ENCODE data around the gene DEPP1.

DEPP1 gene

GRCh38 chr10:44993226-44993921 is 14.8 kb upstream of the DEPP1 start:
- DNase-seq, result no peak

- no peak for DNase-seq
Measured at GRCh38 chr10:44992732-44993225, 14.2 kb upstream of the DEPP1 start.

GRCh38 chr10:44992070-44992731 is 13.6 kb upstream of the DEPP1 start:
- no peak for DNase-seq

- DNase-seq, result no peak
Measured at GRCh38 chr10:44991571-44991970, 13.0 kb upstream of the DEPP1 start.

GRCh38 chr10:44990965-44991364 is 12.4 kb upstream of the DEPP1 start:
- no peak for DNase-seq

GRCh38 chr10:44990302-44990655 is 11.7 kb upstream of the DEPP1 start:
- DNase-seq, result no peak

GRCh38 chr10:44989597-44990301 is 11.1 kb upstream of the DEPP1 start:
- no peak for DNase-seq

GRCh38 chr10:44988957-44989585 is 10.5 kb upstream of the DEPP1 start:
- no peak for DNase-seq

GRCh38 chr10:44986670-44987069 is 8.1 kb upstream of the DEPP1 start:
- no peak for DNase-seq

- DNase-seq, result no peak
Measured at GRCh38 chr10:44986179-44986578, 7.6 kb upstream of the DEPP1 start.

GRCh38 chr10:44985175-44985681 is 6.6 kb upstream of the DEPP1 start:
- no peak for DNase-seq

- DNase-seq, result no peak
Measured at GRCh38 chr10:44984671-44985101, 6.1 kb upstream of the DEPP1 start.

- DNase-seq, result no peak
Measured at GRCh38 chr10:44983895-44984278, 5.3 kb upstream of the DEPP1 start.

GRCh38 chr10:44983066-44983894 is 4.7 kb upstream of the DEPP1 start:
- DNase-seq, result no peak

- DNase-seq, result no peak
Measured at GRCh38 chr10:44982496-44982895, 3.9 kb upstream of the DEPP1 start.

- DNase-seq, result no peak
Measured at GRCh38 chr10:44982114-44982460, 3.5 kb upstream of the DEPP1 start.

GRCh38 chr10:44981172-44982113 is 2.8 kb upstream of the DEPP1 start:
- DNase-seq, result no peak

GRCh38 chr10:44980309-44981171 is 1.9 kb upstream of the DEPP1 start:
- DNase-seq, result no peak

- no peak for DNase-seq
Measured at GRCh38 chr10:44979281-44980191, 927 bp upstream of the DEPP1 start.
